A549 (cell line): ENCODE data around the gene COX7A1.
"Not testable (repeated sequence)": the region's sequence is repeated elsewhere in the genome, so short reads cannot be mapped to it uniquely, and the experiment has no call there.

Experiments
- BCL3 ChIP-seq: fragments of >200 bp; sonication (Bioruptor Twin); formaldehyde crosslinking; IDR thresholded peaks from 3 replicates; pipeline ENCODE4 v1.6.1; 2016
- CHD2 ChIP-seq: fragments of 150-350 bp; IDR thresholded peaks from 2 replicates; pipeline ENCODE4 v1.6.1; 2014; ENCODE audit warnings: low read length; ENCODE audit not compliant: partially characterized antibody
- CTCF ChIP-seq: fragments of >200 bp; sonication (Bioruptor Twin); formaldehyde crosslinking; IDR thresholded peaks from 3 replicates; pipeline ENCODE4 v1.5.1; 2016
- EP300 ChIP-seq, 2 experiments: fragments of >200 bp; sonication (Bioruptor Twin); formaldehyde crosslinking; IDR thresholded peaks; 2 replicates in 1 of 2; 3 replicates in 1 of 2; pipeline ENCODE4 v1.6.1; 2016 to 2017
- HEYL ChIP-seq: fragments of 250-450 bp; sonication (Bioruptor Pico); IDR thresholded peaks from 2 replicates; pipeline ENCODE4 v1.8.0; 2021; ENCODE audit warnings: mild to moderate bottlenecking, moderate library complexity
- HMGXB4 ChIP-seq: fragments of 250-450 bp; sonication (Bioruptor Pico); IDR thresholded peaks from 2 replicates; pipeline ENCODE4 v1.5.0; 2021; ENCODE audit warnings: mild to moderate bottlenecking, moderate library complexity, borderline replicate concordance
- JUN ChIP-seq, 2 experiments: fragments of >200 bp; sonication (Bioruptor Twin); formaldehyde crosslinking; IDR thresholded peaks; 2 replicates in 1 of 2; 3 replicates in 1 of 2; pipeline ENCODE4 v1.6.1; 2016 to 2017
- JUNB ChIP-seq: fragments of >200 bp; sonication (Bioruptor Twin); formaldehyde crosslinking; IDR thresholded peaks from 2 replicates; pipeline ENCODE4 v1.6.1; 2016
- POLR2A ChIP-seq: IDR thresholded peaks from 2 replicates; pipeline ENCODE4 v1.6.1; 2012; ENCODE audit warnings: mild to moderate bottlenecking, low read length
- TF ChIP-seq, protein P1 (sequence below): IDR thresholded peaks from 2 replicates; pipeline ENCODE4 v1.6.1; 2012
- TF ChIP-seq, protein P2 (sequence below): fragments of 450-650 bp; IDR thresholded peaks from 2 replicates; pipeline ENCODE4 v1.6.1; 2014; ENCODE audit warnings: antibody characterized with exemption

DNA sequence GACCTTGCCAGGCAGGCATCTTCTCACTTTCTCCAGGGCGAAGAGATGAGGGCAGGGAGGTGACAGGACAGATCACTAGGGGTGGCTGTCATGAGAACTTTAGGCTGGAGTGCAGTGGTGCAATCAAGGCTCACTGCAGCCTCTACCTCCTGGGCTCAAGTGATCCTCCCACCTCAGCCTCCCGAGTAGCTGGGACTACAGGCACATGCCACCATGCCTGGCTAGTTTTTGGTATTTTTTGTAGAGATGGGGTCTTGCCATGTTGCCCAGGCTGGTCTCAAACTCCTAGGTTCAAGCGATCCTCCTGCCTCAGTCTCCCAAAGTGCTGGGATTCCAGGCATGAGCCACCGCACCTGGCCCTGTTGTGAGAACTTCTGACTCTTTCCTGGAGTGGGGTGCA is 17.4 kb downstream of the COX7A1 start:
- TF ChIP-seq POLR2A; CTCF; CHD2; EP300 (IDR thresholded peaks at IDR 0.05); HEYL (CRISPR knock-in tag); JUN (IDR thresholded peaks at IDR 0.05); JUNB; BCL3; HMGXB4: not testable (repeated sequence)
- TF ChIP-seq, protein P1, sequence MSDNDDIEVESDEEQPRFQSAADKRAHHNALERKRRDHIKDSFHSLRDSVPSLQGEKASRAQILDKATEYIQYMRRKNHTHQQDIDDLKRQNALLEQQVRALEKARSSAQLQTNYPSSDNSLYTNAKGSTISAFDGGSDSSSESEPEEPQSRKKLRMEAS: not testable (repeated sequence)
- TF ChIP-seq, protein P2, sequence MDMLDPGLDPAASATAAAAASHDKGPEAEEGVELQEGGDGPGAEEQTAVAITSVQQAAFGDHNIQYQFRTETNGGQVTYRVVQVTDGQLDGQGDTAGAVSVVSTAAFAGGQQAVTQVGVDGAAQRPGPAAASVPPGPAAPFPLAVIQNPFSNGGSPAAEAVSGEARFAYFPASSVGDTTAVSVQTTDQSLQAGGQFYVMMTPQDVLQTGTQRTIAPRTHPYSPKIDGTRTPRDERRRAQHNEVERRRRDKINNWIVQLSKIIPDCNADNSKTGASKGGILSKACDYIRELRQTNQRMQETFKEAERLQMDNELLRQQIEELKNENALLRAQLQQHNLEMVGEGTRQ: not testable (repeated sequence)
